ENCODE measurements around the gene CNOT3.
A peak's percentile ranks its signal among the peaks of the same experiment; 100 is the strongest.

CNOT3 gene

GRCh38 chr19:54123682-54124081 lies 13.9 kb upstream of the CNOT3 start:
- no peak for DNase-seq

DNA sequence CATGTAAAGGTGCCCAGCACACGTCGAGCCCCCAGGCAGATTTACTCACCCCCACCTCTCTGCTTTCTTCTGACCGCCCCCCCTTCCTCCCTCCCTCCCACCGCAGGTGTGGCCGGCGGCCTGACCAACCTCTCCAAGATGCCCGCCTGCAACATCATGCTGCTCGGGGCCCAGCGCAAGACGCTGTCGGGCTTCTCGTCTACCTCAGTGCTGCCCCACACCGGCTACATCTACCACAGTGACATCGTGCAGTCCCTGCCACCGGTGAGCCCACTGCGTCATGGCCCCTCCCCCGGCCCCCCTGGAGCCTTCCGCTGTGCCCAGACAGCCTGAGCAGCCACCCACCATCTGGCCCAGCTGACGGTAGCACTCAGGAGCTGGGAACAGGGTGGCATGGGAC lies 13.2 kb upstream of the CNOT3 start:
- no peak for DNase-seq

- DNase-seq, result no peak
Measured at GRCh38 chr19:54125713-54126112, 11.8 kb upstream of the CNOT3 start.

- DNase-seq, result no peak
Measured at GRCh38 chr19:54127688-54128440, 9.7 kb upstream of the CNOT3 start.

DNA sequence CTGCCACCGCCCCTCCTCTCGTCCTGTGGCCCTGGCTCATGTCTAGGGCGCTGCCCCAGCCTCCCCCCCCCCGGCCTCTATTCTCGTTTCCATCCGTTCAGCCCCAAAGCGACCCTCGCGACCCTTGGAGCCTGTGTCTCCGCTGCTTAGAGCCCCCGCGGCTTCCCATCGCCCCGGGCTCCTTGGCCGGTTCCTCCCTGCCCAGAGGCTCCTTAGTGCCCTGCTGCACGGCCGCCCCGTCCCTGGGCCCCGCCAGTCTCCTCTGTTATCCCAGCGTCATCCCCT lies 9.2 kb upstream of the CNOT3 start:
- no peak for DNase-seq

DNA sequence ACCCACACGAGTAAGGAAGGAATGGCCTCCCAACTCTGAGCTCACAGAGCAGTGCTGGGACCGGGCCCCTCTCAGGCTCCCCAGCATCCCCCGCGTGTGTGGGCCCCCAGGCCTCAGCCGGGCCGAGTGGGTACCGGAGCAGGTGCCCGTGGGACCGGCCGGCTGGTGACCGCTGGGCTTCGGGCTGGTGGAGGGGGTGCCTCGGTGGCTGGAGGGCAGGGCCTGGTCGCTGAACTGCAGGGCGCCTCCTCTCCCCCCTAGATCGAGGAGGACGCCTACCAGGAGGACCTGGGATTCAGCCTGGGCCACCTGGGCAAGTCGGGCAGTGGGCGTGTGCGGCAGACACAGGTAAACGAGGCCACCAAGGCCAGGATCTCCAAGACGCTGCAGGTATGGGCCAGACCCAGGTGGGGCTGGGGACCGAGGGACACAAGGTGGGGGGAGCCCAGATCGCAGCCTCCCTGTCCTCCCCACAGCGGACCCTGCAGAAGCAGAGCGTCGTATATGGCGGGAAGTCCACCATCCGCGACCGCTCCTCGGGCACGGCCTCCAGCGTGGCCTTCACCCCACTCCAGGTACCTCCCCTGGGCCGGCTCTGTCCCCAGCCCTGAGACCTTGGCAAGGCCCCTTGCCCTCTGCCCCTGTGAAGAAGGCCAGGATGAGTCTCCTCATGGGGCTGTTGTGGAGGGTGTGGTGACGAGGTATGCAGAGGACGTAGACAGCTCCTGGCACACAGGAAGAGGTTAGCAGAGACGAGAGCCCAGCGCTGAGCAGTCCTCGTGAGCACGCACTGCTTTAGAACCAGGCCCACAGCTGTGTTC lies 8.6 kb upstream of the CNOT3 start:
- DNase-seq, result no peak

DNA sequence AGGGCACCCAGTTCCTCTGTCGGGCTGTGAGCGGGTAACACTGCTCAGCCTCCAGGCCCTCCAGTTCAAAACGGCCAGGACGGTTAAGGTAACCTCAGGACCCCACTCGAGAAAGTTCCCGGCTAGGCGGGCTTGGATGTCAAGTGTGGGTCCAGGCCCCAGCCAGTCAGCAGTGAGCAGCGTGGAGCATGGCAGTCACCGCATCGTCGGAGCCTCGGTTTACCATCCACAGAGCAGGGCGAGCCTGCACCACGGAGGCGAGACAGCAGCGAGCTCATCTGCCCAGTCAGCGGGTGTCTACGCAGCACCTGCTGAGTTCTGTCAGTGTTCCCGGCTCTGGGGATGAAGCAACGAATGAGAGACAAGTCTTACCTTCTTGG lies 8.0 kb upstream of the CNOT3 start:
- no peak for DNase-seq

- DNase-seq, result no peak
Measured at GRCh38 chr19:54133312-54133956, 4.1 kb upstream of the CNOT3 start.

GRCh38 chr19:54133957-54134590 lies 3.5 kb upstream of the CNOT3 start:
- no peak for DNase-seq

DNA sequence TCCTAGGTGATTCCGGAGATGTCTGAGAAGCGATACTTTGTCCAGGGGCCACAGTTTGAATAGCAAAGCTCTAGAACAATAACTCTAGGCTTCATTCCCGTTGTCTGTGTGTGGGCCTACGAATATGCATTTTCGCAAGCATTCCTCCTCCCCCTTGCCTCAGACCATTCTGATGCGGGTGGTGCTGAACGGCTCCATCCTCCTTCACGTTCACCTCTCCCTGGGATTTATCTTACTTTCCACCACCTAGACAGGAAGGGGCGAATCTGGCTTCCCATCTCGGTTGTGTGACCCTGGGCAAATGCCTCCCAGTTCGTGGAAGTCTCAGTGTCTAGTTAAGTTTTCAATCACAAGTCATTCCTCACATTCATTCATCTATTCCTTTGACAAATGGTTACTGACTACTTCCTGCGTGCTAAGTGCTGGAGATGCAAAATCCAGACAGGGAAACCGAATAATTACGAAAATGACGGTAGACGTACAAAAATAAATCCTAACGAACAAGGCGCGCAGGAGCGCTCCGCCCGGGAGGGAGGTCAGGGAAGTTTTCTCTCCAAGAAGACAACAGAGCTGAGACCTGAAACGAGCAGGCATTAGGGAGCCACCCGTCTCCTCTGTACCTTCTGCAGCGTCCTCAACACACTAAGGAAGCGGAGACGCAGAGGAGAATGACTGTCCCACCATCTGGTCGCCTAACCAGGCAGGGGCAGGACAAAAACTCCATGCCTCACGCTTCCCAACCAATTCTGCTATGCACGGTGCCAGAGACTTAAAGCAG lies 1.3 kb upstream of the CNOT3 start:
- no peak for DNase-seq

DNA sequence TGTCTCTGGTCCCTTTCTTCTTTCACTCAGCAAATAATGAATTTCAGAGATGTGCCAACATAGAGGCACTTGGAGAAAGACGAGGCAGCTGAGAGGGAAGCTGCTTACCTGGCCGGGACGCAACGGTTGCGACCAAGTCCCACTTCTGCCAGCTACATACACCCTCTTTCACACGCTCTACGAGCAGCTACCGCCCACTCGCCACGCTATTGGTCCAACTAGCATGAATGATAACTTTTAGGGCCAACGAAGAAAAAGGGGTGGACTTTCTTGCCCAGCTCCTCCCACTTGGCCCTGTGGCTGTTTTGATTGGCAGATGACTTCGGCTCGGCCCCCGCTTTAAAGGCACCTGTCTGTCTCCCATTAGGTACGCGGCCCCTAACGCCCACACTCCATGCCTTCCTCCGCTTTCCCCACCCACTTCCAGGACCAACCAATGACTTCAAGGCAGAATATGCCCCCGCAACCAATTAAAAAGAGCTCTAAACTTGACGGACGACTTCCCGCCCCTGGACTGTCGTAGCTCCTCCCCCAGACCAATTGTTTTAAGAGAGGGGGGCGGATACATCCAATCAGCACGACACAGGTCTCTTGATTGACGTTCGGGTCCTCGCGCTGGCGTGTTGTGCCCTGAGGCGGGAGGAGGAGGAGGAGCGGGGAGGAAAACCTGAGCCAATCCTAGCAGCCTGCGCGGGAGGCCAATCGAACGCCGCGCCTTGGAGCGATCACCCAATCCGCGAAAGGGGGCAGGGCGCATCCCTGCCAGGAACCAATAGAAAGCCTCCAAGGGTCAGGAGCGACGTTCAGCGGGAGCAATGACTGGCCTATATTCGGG lies 481 bp upstream of the CNOT3 start:
- DNase-seq, result peak; percentile 100

DNA sequence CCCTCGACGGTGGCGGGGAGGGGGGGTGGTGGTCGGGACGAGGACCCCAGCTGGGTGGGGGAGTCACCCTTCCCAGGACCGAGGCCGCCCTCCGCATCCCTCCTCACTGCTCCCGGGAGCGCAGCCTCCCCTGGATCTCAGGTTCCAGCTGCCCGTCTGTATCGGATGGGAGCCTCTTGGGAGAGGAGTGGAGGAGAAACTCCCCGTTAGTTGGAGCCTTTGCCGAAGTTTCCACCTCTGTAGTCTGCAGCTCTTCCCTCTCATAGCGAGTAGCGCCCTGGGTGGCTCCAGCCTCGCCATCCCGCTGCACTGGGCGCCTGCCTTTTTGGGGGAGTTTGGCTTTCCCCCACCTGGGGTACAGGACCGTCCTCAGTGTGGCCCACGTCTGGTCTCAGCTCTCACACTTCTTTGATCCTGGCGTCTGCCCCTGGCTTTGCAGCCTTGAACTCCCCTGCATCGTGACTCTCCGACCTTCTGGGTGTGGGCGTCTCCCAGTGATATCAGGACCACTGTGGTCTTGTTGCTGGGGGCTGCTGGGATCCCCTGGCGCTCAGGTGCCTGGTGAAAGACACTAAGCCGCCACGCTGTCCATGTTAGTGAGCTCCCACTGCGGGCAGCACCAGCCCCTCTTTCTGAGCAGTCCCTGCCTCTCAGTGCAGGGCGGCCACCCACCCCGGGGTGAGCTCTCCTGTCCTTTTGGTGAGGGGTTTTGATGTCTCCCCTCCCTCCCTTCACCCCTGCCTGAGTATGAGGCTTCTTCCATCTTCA lies 1.1 kb downstream of the CNOT3 start:
- DNase-seq, result no peak

- DNase-seq, result no peak
Measured at GRCh38 chr19:54141356-54141755, 3.8 kb downstream of the CNOT3 start.

DNA sequence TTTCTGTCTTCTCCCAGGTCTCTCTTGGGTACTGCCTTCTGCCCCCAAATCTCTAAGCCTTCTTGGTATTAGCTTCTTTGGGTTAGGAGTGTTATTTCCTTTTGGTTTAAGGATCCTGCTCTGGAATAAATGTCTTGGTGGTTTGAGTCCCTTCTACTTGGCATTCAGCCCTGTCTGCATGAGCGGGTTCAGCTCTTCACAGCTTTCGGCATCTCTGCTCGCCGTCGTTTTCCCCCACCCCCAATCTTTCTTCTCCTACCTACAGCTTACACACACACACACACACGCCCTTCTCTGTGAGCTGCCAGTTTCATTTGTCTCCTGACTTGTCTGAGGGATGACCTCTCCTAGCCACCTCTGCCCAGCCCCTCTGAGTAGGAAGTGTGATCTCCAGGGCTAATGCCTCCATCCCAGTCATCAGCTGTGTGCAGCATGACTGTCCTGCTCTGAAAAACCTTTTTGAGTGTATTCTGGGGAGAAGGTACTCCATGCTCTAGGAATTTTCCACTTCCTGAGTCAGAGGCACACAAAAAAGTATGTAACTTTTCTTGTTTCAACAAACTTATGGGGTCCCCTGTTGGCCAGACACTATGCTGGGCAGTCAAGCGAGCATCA lies 4.7 kb downstream of the CNOT3 start:
- no peak for DNase-seq

DNA sequence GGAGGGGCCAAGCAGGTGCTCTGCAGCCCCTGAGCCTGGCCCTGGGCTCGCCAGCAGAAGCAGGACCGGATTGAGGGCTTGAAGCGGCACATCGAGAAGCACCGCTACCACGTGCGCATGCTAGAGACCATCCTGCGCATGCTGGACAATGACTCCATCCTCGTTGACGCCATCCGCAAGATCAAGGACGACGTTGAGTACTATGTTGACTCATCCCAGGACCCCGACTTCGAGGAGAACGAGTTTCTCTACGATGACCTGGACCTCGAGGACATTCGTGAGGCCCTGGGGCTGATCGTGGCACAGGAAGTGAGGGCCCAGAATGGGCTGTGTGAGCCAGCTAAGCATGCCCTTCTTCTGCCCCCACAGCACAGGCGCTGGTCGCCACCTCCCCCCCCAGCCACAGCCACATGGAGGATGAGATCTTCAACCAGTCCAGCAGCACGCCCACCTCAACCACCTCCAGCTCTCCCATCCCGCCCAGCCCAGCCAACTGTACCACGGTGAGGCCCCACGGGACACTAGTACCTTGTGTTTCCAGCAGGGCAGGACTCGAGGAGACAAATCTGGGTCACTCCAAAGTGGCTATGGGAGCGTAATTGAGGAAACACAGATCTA lies 8.1 kb downstream of the CNOT3 start:
- no peak for DNase-seq

DNA sequence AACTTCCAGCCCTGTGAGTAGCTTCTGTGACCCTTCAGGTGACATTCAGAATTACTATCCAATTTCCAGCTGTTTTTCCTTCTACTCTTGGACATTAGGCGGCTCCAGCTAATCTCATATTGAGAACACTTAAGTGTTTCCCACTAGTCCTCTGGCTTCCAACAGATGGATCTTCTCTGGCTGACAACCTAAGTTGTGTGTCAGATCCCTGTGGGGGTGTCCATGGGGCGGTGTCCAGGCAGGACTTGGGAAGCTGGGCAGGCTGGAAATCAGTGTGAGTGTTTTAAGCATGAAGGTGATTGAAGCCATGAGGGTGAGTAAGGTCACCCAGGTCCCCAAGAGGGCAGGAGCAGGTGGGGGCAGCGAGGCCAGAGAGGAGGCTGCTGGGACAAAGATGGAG lies 10.1 kb downstream of the CNOT3 start:
- no peak for DNase-seq

DNA sequence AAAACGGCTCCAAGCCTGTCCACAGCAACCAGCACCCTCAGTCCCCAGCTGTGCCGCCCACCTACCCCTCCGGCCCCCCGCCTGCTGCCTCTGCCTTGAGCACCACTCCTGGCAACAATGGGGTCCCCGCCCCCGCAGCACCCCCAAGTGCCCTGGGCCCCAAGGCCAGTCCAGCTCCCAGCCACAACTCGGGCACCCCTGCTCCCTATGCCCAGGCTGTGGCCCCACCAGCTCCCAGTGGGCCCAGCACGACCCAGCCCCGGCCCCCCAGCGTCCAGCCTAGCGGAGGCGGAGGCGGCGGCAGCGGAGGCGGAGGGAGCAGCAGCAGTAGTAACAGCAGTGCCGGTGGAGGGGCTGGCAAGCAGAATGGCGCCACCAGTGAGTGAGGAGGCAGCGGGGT lies 10.6 kb downstream of the CNOT3 start:
- no peak for DNase-seq

GRCh38 chr19:54149021-54149812 lies 11.7 kb downstream of the CNOT3 start:
- DNase-seq, result no peak

DNA sequence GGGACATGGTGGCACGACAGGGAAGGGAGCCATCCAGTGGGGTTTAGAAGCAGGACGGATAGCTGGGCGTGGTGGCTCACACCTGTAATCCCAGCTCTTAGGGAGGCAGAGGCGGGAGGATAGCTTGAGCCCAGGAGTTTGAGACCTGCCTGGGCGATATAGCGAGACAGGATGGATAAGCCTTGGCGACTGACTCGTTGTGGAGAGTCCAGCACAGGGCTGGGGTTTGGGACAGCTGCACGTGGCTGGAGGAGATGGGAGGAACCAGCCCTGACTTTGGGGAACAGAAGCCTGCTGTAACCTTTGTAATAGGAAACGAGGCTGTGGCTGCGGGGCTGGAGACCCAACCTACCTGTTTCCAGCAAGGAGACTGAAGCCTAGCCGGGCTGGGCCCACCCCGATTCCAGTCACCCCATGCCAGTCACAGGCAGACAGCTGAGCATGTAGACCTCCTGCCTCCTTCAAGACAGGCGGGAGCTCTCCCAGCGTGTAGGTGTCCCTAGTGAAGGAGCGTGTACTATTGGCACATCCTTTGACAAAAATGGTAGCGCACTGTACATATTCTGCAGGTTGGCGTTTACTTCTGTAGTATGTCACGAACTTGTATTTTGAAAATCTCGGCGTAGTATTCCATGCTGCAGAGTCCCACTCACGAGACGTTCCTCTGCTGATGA lies 13.9 kb downstream of the CNOT3 start:
- DNase-seq, result no peak
